ENCODE data around the gene CAPN13.

- TF ChIP-seq EZH2 (IDR thresholded peaks at IDR 0.05; ENCODE audit: low read length) = no peak
- TF ChIP-seq, protein P1, sequence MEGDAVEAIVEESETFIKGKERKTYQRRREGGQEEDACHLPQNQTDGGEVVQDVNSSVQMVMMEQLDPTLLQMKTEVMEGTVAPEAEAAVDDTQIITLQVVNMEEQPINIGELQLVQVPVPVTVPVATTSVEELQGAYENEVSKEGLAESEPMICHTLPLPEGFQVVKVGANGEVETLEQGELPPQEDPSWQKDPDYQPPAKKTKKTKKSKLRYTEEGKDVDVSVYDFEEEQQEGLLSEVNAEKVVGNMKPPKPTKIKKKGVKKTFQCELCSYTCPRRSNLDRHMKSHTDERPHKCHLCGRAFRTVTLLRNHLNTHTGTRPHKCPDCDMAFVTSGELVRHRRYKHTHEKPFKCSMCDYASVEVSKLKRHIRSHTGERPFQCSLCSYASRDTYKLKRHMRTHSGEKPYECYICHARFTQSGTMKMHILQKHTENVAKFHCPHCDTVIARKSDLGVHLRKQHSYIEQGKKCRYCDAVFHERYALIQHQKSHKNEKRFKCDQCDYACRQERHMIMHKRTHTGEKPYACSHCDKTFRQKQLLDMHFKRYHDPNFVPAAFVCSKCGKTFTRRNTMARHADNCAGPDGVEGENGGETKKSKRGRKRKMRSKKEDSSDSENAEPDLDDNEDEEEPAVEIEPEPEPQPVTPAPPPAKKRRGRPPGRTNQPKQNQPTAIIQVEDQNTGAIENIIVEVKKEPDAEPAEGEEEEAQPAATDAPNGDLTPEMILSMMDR (optimal IDR thresholded peaks at IDR 0.05 in 1 of 3, IDR thresholded peaks at IDR 0.05 in 1 of 3, conservative IDR thresholded peaks at IDR 0.05 in 1 of 3; ENCODE audit: extremely low read depth in 1 of 3, insufficient read depth in 2 of 3, low read length in 3 of 3) = no peak
Measured at GRCh38 chr2:30705711-30706533, 101.3 kb downstream of the CAPN13 start.

Measured in keratinocyte (primary cell).